ENCODE results near the gene LRRFIP1. TPM values are rescaled to one million over a fixed set of nuclear protein-coding genes. Genes with fewer than 3 reads are reported as not detected.

The LRRFIP1 gene
- total RNA-seq, 1 donor from 2014 or later: 150 TPM

DNA sequence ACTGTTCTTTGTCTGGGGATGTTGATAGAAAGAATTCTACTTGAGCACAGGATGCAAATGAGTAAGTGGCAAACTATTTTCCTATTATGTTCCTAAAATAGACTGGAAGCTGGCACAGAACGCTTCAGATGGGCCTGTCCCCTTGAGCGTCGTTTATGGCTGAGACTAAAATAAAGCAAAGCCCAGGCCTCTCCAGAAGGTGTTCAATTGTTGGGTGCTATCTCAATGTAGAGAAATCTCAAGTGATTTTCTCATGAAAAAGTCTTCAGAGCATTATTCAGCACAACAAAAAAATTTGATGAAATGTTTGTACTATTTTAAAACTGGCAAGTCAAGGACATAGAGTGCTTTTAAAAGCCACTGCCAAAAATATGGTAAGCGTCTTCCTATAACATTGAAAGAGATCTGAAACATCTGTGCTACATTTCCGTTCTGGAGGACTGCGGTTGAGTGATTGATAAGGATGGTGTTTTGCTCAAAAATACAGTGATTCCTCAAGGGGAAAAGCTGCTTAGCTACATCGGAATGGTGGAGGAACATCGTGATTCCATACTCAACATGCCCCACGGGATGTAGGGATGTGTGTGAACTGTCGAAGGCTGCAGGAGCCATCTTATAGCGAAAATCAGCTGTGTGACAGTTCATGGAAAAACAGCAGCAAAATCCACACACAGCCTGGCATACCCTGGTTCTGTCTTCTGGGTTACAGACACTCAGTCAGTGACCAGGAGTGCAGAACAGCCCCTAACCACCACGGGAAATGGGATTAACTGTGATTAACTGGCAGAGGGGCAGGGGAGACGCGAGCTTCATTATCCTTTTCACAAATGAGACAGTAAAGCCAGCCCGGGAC, 10.4 kb upstream of the LRRFIP1 start:
- peak; percentile 83 for DNase-seq (ENCODE audit: extremely low read depth, low read depth, low spot score)

DNA sequence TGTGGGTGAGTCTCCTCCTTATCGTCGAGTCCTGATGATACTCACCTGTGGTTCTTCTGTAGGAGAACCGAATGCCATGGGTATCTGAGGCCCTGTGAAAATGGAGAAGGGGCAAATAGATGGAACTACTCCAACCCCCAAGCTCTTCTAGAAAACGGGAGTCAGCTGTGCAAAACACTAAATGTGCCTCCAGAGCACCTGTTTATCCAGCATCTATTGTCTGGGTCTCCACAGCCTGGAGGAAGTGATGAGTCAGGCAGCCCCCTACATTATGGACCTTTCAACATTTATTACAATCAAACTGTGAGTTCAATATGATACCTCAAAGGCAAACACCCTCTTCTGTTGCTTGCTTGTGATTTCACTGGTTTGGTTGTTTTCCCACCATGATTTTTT, 9.8 kb upstream of the LRRFIP1 start:
- no peak for DNase-seq (ENCODE audit: extremely low read depth, low read depth, low spot score)

DNA sequence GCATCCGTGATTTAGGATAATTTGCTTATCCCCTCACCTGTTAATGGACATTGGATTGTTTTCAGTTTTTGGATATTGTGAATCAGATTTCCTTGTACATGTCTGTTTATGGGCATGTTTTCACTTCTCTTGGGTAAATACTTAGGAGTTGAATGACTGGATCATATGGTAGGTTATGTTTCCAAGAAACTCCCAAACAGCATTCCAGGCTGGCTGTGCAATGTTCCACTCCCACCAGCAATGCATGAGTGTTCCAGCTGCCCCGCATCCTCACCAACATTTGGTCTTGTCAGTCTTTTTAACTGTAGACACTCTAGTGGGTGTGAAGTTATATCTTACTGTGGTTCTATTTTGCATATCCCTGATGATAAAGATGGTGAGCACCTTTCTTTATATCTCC, 8.9 kb upstream of the LRRFIP1 start:
- DNase-seq (ENCODE audit: extremely low read depth, low read depth, low spot score): no peak

DNA sequence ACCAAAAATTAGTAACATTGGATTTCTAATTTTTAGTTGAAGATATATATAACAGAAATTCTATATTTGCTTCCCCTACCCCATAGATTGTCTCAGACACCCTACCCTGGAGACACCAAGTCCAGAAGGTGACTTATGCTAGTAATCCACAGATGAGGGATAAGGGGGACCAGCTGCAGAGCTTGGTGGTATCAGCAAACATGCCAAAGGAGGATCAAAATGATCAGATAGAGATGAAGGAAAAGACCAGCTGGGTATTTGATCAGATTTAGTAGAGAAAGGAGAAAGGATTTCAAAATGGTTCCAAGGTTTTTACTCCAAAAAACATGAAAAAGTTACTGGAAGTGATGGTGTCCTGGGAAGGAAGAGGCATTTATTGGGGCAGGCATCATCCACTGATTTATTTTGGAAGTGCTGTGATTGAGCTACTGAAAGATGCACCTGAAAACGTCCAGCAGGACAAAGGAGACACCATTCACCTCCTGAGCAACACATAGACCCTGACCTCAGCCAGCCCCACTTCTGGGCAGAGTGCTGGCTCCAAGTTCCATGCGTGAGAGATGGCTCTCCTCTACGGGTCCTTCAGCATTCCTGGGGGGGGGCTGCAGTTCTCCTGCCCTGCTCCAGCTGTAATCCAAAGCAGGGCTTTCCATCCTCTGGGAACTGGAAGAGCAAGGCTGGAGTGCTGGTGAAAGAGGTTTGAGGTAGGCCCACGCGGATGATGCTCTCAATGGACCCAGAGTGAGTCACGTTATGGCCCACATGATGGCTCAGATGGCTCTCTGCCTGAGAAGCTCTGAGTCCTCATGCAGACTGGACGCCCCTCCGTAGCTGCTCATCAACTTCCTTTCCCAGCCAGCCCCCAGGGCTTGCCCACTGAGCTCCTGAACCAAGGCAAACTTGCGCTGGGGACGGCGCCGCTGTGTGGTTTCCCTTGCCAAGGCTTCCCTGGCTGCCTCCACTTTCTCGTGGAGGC, 3.7 kb upstream of the LRRFIP1 start:
- no peak for DNase-seq (ENCODE audit: extremely low read depth, low read depth, low spot score)

DNA sequence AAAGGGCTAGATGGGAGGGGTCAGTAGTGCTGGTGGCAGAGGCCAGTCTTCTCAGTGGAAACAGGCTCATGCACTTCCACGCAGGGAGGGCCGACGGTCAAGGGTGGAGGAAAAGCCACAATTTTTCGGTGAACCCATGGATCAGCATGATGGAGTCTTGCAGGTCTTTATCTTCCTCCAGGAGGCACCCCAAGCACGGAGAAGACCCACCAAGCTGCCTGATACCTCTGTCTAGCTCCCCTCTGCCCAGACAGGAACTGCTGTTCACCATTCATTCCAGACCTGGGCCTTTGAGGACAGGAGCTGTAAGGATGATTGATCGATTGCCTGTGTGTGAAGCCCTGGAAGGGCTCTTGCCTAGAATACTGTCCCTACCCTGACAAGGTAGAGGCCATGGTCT, 2.8 kb upstream of the LRRFIP1 start:
- DNase-seq (ENCODE audit: extremely low read depth, low read depth, low spot score): no peak

DNA sequence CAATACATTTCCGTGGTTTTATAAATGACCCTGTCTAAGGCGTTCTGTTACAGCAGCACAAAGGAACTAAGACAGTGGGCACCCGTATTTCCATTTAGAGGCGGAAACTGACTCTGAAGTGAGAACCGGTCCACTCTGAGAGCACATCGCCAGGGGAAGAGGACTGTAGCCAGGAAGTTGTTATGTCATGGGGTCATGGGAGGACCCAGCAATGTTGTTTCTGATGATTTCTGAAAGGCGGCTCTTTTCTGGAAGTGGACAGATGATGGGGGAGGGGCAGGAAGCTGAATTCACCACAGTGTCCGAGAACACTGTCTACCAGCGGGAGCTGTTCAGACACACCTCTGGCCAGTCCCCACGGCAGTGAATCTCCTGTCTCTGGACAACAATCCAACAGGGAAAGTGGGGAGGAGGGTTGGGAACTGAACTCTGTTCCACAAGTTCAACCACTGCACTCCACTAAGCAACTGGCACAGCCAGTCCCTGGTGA, 2.1 kb upstream of the LRRFIP1 start:
- DNase-seq (ENCODE audit: extremely low read depth, low read depth, low spot score): no peak

DNA sequence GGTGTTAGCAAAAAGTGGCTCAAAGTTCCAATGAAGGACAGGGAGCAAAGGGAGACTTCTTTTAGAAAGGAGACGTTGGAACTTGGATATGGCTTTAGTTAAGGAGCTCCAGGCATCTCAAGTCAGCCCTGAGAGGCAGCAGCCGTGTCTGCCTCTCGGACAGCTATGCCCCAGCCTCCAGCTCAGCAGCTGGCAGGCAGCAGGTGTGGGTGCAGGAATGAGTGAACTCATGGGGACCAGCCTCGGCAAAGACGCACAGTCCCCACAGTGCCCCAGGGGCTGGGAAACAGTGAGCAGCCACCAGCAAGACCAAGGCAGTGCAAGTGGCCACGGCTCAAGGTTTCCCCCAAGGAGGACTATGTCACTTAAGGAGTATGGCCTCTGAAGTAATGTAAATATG, 1.6 kb upstream of the LRRFIP1 start:
- DNase-seq (ENCODE audit: extremely low read depth, low read depth, low spot score): no peak

DNA sequence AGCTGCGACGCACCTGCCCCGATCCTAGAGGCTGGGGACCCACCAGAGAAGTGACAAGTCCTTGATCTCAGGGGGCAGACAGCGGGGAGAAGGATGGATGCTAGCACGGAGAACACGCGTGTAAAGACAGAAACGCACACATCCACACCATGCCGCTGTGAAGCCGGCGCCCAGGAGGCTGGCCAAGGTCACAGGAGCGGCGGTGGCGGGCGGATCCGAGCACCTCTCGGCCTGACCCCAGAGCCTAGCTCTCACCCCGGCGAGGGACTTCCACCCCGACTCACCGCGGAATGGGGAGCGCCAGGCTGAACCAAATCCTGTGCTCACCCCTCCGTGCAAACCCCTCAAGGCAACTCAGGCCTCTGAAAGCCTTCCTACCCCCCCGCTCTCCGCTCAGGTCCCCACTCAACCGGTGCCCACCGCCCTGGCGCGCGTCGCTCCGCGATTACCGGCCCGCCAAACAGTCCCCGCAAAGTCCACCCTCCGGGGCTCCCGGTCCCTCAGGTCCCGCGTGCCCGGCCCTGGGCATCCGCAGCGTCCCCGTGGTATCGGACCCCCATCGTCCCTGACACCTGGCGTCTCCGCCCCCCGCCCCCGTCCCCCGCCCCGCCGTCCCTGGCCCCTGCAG, 460 bp upstream of the LRRFIP1 start:
- no peak for DNase-seq (ENCODE audit: extremely low read depth, low read depth, low spot score)

DNA sequence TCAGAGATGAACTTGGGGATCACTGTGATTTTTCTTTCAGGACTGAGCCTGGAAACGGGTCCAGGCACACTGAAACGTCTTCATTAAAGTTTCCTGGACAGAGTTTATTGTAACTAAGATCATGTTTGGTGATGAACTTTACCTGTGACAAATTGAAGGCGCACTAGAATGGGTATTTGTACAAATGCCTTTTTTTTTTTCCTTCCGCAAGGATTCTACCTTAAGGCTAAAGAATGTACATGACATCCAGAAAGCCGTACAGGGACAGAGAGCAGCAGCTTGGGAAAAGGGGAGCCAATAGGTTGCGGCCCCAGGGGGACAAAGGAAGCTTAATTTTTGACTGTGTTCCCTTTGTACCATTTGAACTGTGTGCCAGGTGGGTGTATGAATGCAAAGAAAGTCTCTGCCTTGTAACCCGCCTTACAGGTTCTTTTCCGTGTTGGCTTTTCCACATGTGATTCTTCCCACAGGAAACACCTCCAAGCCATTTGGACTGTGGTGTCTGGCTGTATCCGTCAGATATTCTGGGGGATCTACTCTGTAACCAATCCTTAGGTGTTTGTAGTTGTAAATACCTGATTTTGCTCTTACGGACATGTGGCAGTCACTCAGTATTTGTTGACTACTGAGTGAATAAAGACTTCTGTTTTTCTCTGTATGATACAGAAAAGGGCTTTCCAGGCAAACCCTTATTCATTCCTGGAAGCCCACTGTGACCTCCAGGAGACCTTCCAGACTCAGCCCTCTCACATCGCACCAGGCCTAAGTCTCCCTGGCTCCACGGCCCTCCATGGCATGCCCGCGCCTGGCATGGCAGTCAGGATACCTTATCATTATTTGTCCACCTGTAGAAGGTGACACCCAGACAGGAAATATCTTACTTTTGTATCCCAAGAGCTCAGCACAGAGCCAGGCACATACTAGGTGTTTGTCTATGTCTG, 1.1 kb downstream of the LRRFIP1 start:
- no peak for DNase-seq (ENCODE audit: extremely low read depth, low read depth, low spot score)

DNA sequence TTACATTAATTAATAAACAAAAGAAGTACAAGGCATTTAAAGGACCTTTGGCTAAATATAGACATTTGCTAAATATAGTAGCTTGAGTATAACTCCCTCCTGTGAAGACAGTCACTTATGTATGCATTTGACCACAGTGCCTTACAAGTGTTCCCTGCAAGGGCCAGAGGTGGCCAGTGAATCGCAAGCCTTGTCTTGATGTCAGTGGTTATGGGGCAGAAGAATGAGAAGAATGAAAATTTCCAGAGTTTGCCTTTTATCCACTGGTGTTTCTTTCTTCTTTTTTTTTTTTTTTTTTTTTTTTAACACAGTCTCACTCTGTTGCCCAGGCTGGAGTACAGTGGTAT, 1.8 kb downstream of the LRRFIP1 start:
- DNase-seq (ENCODE audit: extremely low read depth, low read depth, low spot score): no peak

DNA sequence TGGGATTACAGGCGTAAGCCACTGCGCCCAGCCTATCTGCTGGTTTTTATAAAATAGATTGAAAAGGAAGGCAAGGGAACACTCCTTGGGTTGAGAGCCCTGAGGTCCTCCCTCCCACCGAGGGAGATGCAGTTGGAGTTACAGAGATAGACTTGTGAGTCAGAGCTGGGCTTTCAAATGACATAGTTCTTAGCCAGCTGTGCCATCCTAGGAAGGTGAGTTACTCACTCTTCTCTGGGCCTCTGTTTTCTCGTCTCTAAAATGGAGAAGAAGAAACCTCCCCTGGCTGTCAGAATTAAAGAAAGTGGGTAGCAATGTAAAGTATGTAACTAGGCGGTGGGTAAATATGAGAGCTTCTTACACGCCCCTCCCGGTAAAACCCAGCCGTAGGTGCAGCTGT, 2.4 kb downstream of the LRRFIP1 start:
- DNase-seq (ENCODE audit: extremely low read depth, low read depth, low spot score): no peak

DNA sequence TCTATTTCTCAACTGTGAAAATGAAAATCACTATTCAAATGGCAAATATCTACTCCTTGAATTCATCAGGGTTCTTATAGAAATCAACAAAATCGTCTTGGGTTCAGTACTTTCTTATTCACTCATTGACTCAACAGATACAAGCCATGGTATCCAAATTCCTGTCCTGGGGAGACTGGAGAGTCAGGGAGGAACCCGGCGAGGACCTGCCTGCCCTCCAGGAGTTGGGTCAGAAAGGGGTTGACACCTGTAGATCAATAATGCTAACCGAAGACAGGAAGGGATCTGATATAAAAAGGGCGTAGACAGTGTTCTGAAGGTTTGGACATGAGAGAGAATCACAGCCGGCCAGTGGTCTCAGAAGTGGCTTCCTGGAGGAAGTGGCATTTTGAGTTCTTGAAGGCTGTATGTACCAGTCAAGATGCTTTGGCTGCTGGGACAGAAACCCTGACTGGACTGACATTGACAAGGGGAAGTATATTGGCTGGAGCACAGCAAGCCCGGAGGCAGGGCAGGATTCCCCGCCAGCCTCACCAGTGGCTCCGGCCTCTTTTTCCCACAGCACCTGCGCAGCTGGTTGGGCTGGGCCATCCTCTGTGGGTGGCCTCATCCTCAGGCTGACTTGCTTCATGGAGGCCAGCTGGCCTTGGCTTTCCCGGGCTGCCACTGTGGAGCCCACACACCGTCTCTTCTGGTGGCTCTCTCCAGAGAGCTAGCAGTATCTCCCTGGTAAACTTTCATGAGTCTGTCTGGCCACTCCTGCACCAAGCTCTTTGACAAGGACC, 3.0 kb downstream of the LRRFIP1 start:
- DNase-seq (ENCODE audit: extremely low read depth, low read depth, low spot score): no peak

DNA sequence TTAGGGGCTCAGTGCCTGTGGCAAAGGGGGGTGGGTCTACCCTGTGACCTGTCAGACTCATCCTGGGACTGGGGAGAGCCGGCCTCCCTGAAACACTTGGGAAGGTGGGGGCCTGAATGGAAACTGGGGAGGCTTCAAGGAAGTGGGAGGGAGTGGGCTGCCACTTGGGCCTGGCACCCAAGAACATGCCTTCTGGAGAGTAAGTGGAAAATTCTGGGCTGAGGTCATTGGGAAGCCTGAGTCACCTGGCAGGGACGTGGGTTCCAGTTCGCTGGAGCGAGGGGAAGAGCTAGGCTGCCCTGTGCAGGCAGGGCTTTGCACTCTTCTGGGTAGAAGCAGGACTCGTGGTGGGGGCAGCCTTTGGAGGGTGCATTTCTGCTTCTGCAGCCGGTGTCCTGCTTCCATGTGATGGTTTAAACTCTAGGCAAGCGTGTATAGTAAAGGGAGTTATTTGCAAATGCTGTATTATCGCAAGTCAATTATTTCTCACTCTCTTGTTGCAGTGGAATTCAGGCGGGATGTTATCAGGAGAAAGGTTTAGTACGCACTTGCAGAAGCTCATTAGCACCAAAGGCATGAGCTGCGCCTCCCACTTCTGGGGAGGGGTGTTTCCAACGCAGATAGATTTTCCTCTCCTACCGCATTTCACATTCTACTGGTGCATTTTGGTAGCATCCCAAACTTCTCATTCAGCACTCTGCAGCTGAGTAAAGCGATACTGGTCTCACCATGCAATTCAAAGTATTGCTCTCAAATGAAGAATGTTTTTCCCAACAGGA, 3.8 kb downstream of the LRRFIP1 start:
- no peak for DNase-seq (ENCODE audit: extremely low read depth, low read depth, low spot score)

DNA sequence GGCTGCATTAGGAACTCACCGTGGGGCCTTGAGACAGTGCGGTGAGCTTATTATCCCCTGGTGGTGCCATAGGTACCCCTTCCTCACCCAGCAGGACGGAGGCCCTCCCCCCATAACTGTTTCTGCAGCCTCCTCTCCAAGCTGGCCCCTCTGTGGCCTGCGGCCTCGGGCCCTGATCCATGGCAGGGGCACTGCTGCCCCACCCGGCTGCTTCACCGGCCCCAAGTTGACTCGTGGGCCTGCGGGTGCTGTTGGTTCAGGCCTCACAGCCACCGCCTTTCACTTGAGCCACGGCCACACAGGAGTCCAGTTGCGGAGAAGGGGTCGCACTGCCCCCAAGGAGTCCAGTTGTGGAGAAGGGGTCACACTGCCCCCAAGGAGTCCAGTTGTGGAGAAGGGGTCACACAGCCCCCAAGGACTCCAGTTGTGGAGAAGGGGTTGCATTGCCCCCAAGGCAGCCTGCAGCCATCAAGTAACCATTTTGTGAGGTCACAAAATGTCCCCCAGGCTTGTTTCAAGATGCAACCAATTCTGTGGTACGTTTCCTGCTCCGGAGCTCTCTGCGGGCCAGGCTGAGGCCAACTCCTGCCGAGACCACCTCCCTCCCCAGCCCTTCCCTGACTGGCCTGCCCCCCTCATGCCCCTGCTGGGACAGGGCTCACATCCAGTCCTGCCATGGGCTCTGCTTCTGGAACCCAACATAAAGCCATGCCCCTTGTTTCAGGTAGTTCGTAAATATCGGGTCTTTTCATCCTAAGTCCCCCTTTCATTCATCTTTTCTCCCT, 4.6 kb downstream of the LRRFIP1 start:
- no peak for DNase-seq (ENCODE audit: extremely low read depth, low read depth, low spot score)

DNA sequence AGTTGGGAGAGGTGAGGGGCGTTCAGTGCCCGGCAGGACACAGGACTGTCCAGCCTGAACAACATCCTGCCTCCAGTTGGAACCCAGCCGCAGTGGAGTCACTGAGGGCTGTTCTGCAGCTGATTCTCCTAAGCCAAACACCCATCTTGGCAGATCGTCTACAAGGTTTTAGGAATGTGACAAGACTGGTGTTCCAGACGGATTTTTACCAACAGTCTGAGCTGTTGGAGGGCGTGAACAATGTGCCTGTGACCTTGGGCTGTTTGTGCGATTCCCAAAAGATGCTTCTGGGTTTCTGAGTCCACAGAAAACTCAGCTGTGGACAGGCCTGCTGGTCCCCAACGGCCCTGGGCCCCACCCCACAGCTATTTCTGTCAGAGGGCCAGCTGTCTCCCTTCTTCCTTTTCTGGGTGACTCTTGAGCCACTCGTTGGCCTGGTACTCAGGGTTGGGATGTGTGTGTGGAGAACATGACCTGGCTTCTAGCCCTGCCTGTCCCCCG, 5.7 kb downstream of the LRRFIP1 start:
- DNase-seq (ENCODE audit: extremely low read depth, low read depth, low spot score): no peak

DNA sequence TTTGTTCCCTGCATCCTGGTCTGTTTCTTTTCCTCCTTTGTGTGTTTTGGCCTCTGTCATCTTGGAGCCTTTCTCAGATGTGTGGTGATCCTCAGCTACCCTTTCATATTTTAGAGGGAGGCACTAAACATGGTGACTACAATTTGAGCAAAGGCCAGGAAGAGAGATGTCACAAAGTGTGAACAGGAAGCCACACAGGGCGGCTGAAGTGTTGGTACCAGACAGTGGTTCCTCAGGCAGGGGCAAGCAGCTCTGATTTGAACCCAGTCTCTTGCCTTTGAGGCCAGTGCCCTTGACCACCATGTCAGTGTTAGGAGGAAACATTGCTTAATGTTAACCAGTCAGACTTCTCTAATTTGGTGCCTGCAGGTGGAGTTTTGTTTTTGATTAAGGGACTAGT, 9.2 kb downstream of the LRRFIP1 start:
- DNase-seq (ENCODE audit: extremely low read depth, low read depth, low spot score): no peak

DNA sequence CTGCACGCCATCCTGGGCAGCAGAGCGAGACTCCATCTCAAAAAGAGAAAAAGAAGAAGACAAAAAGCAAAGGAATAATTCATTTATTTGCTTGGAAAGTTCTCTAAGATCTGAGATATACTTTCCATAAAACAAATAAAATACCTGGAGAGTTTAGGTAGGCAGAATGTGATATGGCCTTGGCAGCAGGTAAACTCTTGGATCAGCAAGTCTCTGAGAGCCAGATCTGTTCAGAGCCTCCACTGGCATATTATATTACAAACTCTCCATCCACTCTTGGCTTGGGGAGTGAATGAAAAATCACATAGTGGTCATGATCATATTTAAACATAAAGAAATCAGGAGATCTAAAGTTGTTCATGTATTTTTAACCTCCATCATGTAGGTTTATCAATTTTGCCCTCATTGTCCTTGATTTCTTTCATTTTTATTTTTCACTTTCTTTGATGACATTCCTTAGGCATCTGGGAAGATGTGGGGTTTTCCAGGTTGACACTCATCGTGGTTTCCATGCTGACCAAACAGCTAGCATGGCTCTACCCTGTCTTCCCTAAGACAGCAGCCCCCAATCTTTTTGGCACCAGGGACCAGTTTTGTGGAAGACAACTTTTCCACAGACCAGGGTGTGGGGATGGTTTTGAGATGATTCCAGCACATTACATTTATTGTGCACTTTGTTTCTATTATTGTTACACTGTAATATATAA, 10.2 kb downstream of the LRRFIP1 start:
- DNase-seq (ENCODE audit: extremely low read depth, low read depth, low spot score): no peak
